GM23338 (cell line): ENCODE data around the gene FAM47E. TPM values are rescaled to one million over a fixed set of nuclear protein-coding genes. Genes with fewer than 3 reads are reported as not detected.

ENCODE experiments used
- ATAC-seq: fragments of 200-7000 bp; cut with Tn5 transposase; 3 replicates; pipeline ENCODE4 v1.9.1; 2020
- DNase-seq: peaks from one replicate; pipeline ENCODE4 v3.0.0-alpha.2; 2015; ENCODE audit warnings: low spot score
- H2AFZ ChIP-seq: fragments of 200-600 bp; sonication (generic); 2 replicates; pipeline ENCODE4 v1.8.0; 2016; ENCODE audit warnings: antibody characterized with exemption, mild to moderate bottlenecking, moderate library complexity
- H3F3A ChIP-seq: fragments of 200-600 bp; sonication (generic); replicated peaks from 2 replicates; pipeline ENCODE4 v1.8.0; 2017; ENCODE audit warnings: antibody characterized with exemption, mixed run types, low read depth
- H3K27ac ChIP-seq: fragments of 200-600 bp; sonication (generic); 2 replicates; pipeline ENCODE4 v1.6.1; 2016; ENCODE audit warnings: low read depth
- H3K27me3 ChIP-seq: fragments of 200-600 bp; sonication (generic); 2 replicates; pipeline ENCODE4 v1.8.0; 2016; ENCODE audit warnings: mild to moderate bottlenecking, mixed run types, moderate library complexity; ENCODE audit not compliant: insufficient read depth
- H3K36me3 ChIP-seq: fragments of 200-600 bp; sonication (generic); 2 replicates; pipeline ENCODE4 v1.8.0; 2016; ENCODE audit warnings: mild to moderate bottlenecking; ENCODE audit not compliant: insufficient read depth
- H3K4me1 ChIP-seq: fragments of 200-600 bp; sonication (generic); 2 replicates; pipeline ENCODE4 v1.8.0; 2016; ENCODE audit warnings: mild to moderate bottlenecking, moderate library complexity; ENCODE audit not compliant: insufficient read depth
- H3K4me2 ChIP-seq: fragments of 200-600 bp; sonication (generic); 2 replicates; pipeline ENCODE4 v1.7.1; 2017; ENCODE audit warnings: mixed run types
- H3K4me3 ChIP-seq: fragments of 200-600 bp; sonication (generic); 2 replicates; pipeline ENCODE4 v1.6.1; 2016; ENCODE audit warnings: mixed run types
- H3K79me2 ChIP-seq: fragments of 200-600 bp; sonication (generic); replicated peaks from 2 replicates; pipeline ENCODE4 v1.8.0; 2017; ENCODE audit warnings: mild to moderate bottlenecking; ENCODE audit not compliant: insufficient read depth
- H3K9me2 ChIP-seq: fragments of 200-600 bp; sonication (generic); 2 replicates; pipeline ENCODE4 v1.8.0; 2017; ENCODE audit not compliant: insufficient read depth
- H4K20me1 ChIP-seq: fragments of 200-600 bp; sonication (generic); replicated peaks from 2 replicates; pipeline ENCODE4 v1.8.0; 2017; ENCODE audit warnings: mild to moderate bottlenecking; ENCODE audit not compliant: insufficient read depth
- H3K27ac Mint-ChIP-seq: 2 replicates; pipeline ENCODE4 v1.8.0; 2020; ENCODE audit warnings: inconsistent platforms, mild to moderate bottlenecking, moderate library complexity, mixed read lengths
- H3K27me3 Mint-ChIP-seq: 3 replicates; pipeline ENCODE4 v1.8.0; 2022; ENCODE audit warnings: low read depth, mild to moderate bottlenecking, moderate library complexity, mixed read lengths, inconsistent platforms; ENCODE audit not compliant: insufficient read depth, poor library complexity
- H3K36me3 Mint-ChIP-seq: 3 replicates; pipeline ENCODE4 v1.8.0; 2021; ENCODE audit warnings: low read depth, mild to moderate bottlenecking, inconsistent platforms, moderate library complexity, mixed read lengths
- H3K4me1 Mint-ChIP-seq: 3 replicates; pipeline ENCODE4 v1.8.0; 2020; ENCODE audit warnings: mild to moderate bottlenecking, inconsistent platforms, mixed read lengths
- H3K4me3 Mint-ChIP-seq: 3 replicates; pipeline ENCODE4 v1.8.0; 2021; ENCODE audit warnings: moderate library complexity, mild to moderate bottlenecking, inconsistent platforms, mixed read lengths
- H3K9me3 Mint-ChIP-seq: 3 replicates; pipeline ENCODE4 v1.8.0; 2020; ENCODE audit warnings: moderate library complexity, mild to moderate bottlenecking, inconsistent platforms, mixed read lengths
- CREB1 ChIP-seq: fragments of 250-450 bp; sonication (Bioruptor Pico); IDR thresholded peaks from 2 replicates; pipeline ENCODE4 v1.5.0; 2020; ENCODE audit warnings: low read depth, mild to moderate bottlenecking, moderate library complexity
- CTCF ChIP-seq, 2 experiments: fragments of 200-600 bp in 1 of 2; sonication (generic) in 1 of 2; conservative IDR thresholded peaks; 2 replicates each; pipeline versions ENCODE4 v1.5.1 to v1.6.1; 2016 to 2017; ENCODE audit warnings: antibody characterized with exemption in 2 of 2, low read depth in 2 of 2, mild to moderate bottlenecking in 2 of 2, moderate library complexity in 1 of 2
- ETS1 ChIP-seq: IDR thresholded peaks from 2 replicates; pipeline ENCODE4 v1.6.1; 2016; ENCODE audit warnings: antibody characterized with exemption
- EZH2phosphoT487 ChIP-seq: fragments of 200-600 bp; sonication (generic); IDR thresholded peaks from one replicate; pipeline ENCODE4 v1.8.1; 2018; ENCODE audit warnings: antibody characterized with exemption; ENCODE audit not compliant: unreplicated experiment
- JUNB ChIP-seq: IDR thresholded peaks from one replicate; pipeline ENCODE4 v1.6.1; 2016; ENCODE audit warnings: antibody characterized with exemption; ENCODE audit not compliant: unreplicated experiment
- NANOG ChIP-seq: IDR thresholded peaks from 2 replicates; pipeline ENCODE4 v1.6.1; 2016; ENCODE audit warnings: antibody characterized with exemption, borderline replicate concordance
- POLR2AphosphoS5 ChIP-seq: IDR thresholded peaks from 2 replicates; pipeline ENCODE4 v1.6.1; 2016; ENCODE audit warnings: antibody characterized with exemption, low read depth
- REST ChIP-seq: IDR thresholded peaks from one replicate; pipeline ENCODE4 v1.6.1; 2018; ENCODE audit warnings: antibody characterized with exemption; ENCODE audit not compliant: unreplicated experiment
- STAT1 ChIP-seq: IDR thresholded peaks from one replicate; pipeline ENCODE4 v1.6.1; 2016; ENCODE audit warnings: antibody characterized with exemption; ENCODE audit not compliant: unreplicated experiment
- ZNF331 ChIP-seq: fragments of 250-450 bp; sonication (Bioruptor Pico); IDR thresholded peaks from 2 replicates; pipeline ENCODE4 v1.5.0; 2020; ENCODE audit warnings: low read depth, mild to moderate bottlenecking, moderate library complexity
- ZNF462 ChIP-seq: fragments of 250-450 bp; sonication (Bioruptor Pico); IDR thresholded peaks from 2 replicates; pipeline ENCODE4 v1.5.0; 2020; ENCODE audit warnings: mild to moderate bottlenecking, moderate library complexity
- polyA plus RNA-seq: library from polyadenylated mRNA; unstranded; fragments of >200 nt; fragmentation: Nextera tagmentation; extraction: Ambion mirVana; gene quantifications from 2 replicates; pipeline ENCODE4 v1.2.1, GENCODE V29; 2016
- total RNA-seq: library from RNA; depleted of rRNA; stranded (reverse); fragments of >200 nt; shearing (Covaris generic); gene quantifications from 2 replicates; pipeline ENCODE4 v1.2.3, GENCODE V29; 2014

The FAM47E gene
- total and polyA plus RNA-seq, 2 experiments from 2014 or later = 0.66 to 2.3 TPM

- no peak for TF ChIP-seq CTCF (conservative IDR thresholded peaks at IDR 0.05; ENCODE audit: low read depth in 2 of 2)
- TF ChIP-seq ETS1 = no peak
- TF ChIP-seq POLR2AphosphoS5 = no peak
- TF ChIP-seq JUNB = no peak
Observed at GRCh38 chr4:76234679-76235044, 16.9 kb upstream of the FAM47E start (continued).

GRCh38 chr4:76235407-76235806 lies 16.1 kb upstream of the FAM47E start:
- Mint-ChIP-seq H3K4me1 (peaks cover 40% of the 10 kb centered on the region), H3K36me3 (peaks cover 16% of the 10 kb centered on the region; the same call in 2 of the 3 replicates), H3K27me3 (peaks cover 11% of the 10 kb centered on the region), H3K27ac (peak overlapping the region; percentile 41; the same call in 1 of the 2 replicates), H3K9me3 (peaks cover 18% of the 10 kb centered on the region), H3K4me3 (no peak overlapping the region; the same call in 2 of the 3 replicates)
- no peak overlapping the region for H2AFZ ChIP-seq
- DNase-seq (no peak), ATAC-seq (no peak)
- TF ChIP-seq ZNF462 (CRISPR knock-in tag) (no peak), JUNB (no peak), ZNF331 (no peak), REST (no peak), ETS1 (no peak), STAT1 (no peak), EZH2phosphoT487 (no peak), CREB1 (CRISPR knock-in tag) (no peak), NANOG (no peak), POLR2AphosphoS5 (no peak)
- peak overlapping the region; percentile 23 for H3K4me2 ChIP-seq
- H3K27ac ChIP-seq = 0 out of 2 replicates have a peak overlapping the region, but pooled peaks have one; percentile 2
- H3K4me1 ChIP-seq = peaks cover 19% of the 10 kb centered on the region
- H3K79me2 ChIP-seq = peaks cover 27% of the 10 kb centered on the region
- H3F3A ChIP-seq = no peaks in the 10 kb centered on the region
- H3K4me3 ChIP-seq = peak overlapping the region; percentile 1; the same call in 1 of the 2 replicates
- no peaks in the 10 kb centered on the region for H3K27me3 ChIP-seq
- H3K9me2 ChIP-seq = no peaks in the 10 kb centered on the region
- H4K20me1 ChIP-seq = no peaks in the 10 kb centered on the region; the same call in none of the 2 replicates
- peaks cover 4% of the 10 kb centered on the region; the same call in 1 of the 2 replicates for H3K36me3 ChIP-seq
